ENCODE results near the gene CATSPERB.

- TF ChIP-seq SETDB1 (IDR thresholded peaks at IDR 0.05; ENCODE audit: low read length) = no peak
- TF ChIP-seq CTCF (IDR thresholded peaks at IDR 0.05 in 2 of 3, conservative IDR thresholded peaks at IDR 0.05 in 1 of 3; ENCODE audit: insufficient read depth in 2 of 3, low read depth in 1 of 3, low read length in 3 of 3) = peak in 2 of 3 experiments; percentile 19 to 28; a peak in 2 of 6 replicates
- no peak for TF ChIP-seq ZNF551 (CRISPR knock-in tag; IDR thresholded peaks at IDR 0.05)
- TF ChIP-seq HDAC2 (IDR thresholded peaks at IDR 0.05) = no peak
- no peak for TF ChIP-seq PHF8 (IDR thresholded peaks at IDR 0.05; ENCODE audit: borderline replicate concordance, low read length)
- no peak for TF ChIP-seq TEAD4 (IDR thresholded peaks at IDR 0.05; ENCODE audit: low read length)
- no peak for TF ChIP-seq TEAD4 (CRISPR knock-in tag; IDR thresholded peaks at IDR 0.05; ENCODE audit: borderline replicate concordance)
- TF ChIP-seq TBP (optimal IDR thresholded peaks at IDR 0.05; ENCODE audit: low read depth, low read length) = no peak
- TF ChIP-seq SMARCA4 (IDR thresholded peaks at IDR 0.05) = no peak
- no peak for TF ChIP-seq USF2 (CRISPR knock-in tag; IDR thresholded peaks at IDR 0.05)
- TF ChIP-seq RCOR1 (IDR thresholded peaks at IDR 0.05; ENCODE audit: borderline replicate concordance in 1 of 2, low read depth in 2 of 2, low read length in 2 of 2) = no peak
These were observed 17.1 kb downstream of the CATSPERB start for GRCh38 chr14:91714805-91715204.
